ENCODE data around the gene MAGEA2.
"Not testable (repeated sequence)": the region's sequence is repeated elsewhere in the genome, so short reads cannot be mapped to it uniquely, and the experiment has no call there.

Gene MAGEA2

DNA sequence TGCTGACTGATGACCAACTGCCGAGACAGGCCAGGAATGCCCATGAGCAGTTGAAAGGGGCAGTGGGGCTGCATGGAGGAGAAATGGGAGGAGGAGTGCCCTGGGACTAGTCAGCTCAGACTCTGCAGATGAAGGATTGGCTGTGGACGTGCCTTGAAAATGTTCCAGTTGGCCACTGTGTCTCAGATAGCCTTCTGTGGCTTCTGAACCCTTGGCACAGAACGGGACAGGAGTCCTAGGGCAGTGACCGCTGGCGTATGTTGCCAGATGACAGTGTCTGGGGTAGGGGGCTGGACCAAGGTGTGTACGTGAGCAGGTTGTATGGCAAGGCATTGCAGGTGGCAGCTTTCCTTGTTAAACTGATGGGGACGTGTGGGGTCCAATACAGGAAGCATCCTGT is 47.1 kb downstream of the MAGEA2 start:
- DNase-seq = not testable (repeated sequence)

DNA sequence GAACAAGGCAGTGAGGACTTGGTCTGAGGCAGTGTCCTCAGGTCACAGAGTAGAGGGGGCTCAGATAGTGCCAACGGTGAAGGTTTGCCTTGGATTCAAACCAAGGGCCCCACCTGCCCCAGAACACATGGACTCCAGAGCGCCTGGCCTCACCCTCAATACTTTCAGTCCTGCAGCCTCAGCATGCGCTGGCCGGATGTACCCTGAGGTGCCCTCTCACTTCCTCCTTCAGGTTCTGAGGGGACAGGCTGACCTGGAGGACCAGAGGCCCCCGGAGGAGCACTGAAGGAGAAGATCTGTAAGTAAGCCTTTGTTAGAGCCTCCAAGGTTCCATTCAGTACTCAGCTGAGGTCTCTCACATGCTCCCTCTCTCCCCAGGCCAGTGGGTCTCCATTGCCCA is 53.3 kb downstream of the MAGEA2 start:
- not testable (repeated sequence) for DNase-seq
